HEK293 (cell line): Measurements from ENCODE around the gene CAMK2G.

Source experiments
- EGR2 ChIP-seq: fragments of 450-650 bp; formaldehyde crosslinking; IDR thresholded peaks from 2 replicates; pipeline ENCODE4 v1.5.1; 2016; ENCODE audit warnings: low read depth, missing biosample characterization, missing genetic modification characterization
- PRDM4 ChIP-seq: fragments of 450-650 bp; formaldehyde crosslinking; IDR thresholded peaks from 2 replicates; pipeline ENCODE4 v1.5.1; 2017; ENCODE audit warnings: missing biosample characterization, missing genetic modification characterization
- REPIN1 ChIP-seq: fragments of 450-650 bp; formaldehyde crosslinking; IDR thresholded peaks from 2 replicates; pipeline ENCODE4 v1.5.1; 2017; ENCODE audit warnings: missing biosample characterization, missing genetic modification characterization, low read depth
- SP2 ChIP-seq: fragments of 450-650 bp; formaldehyde crosslinking; IDR thresholded peaks from 2 replicates; pipeline ENCODE4 v1.5.1; 2016; ENCODE audit warnings: missing biosample characterization, missing genetic modification characterization
- TRIM28 ChIP-seq: IDR thresholded peaks from 2 replicates; pipeline ENCODE4 v1.6.1; 2011; ENCODE audit warnings: low read length, control low read depth, borderline replicate concordance
- WT1 ChIP-seq: fragments of 450-650 bp; formaldehyde crosslinking; IDR thresholded peaks from 2 replicates; pipeline ENCODE4 v1.5.1; 2016; ENCODE audit warnings: missing biosample characterization, missing genetic modification characterization
- ZBTB21 ChIP-seq: fragments of 450-650 bp; formaldehyde crosslinking; IDR thresholded peaks from 2 replicates; pipeline ENCODE4 v1.5.1; 2017; ENCODE audit warnings: missing biosample characterization, missing genetic modification characterization
- ZBTB49 ChIP-seq: fragments of 450-650 bp; formaldehyde crosslinking; IDR thresholded peaks from 2 replicates; pipeline ENCODE4 v1.5.1; 2016; ENCODE audit warnings: missing biosample characterization, missing genetic modification characterization, low read depth
- ZFP37 ChIP-seq: fragments of 450-650 bp; formaldehyde crosslinking; IDR thresholded peaks from 2 replicates; pipeline ENCODE4 v1.5.1; 2016; ENCODE audit warnings: missing biosample characterization, missing genetic modification characterization
- ZNF114 ChIP-seq: fragments of 450-650 bp; formaldehyde crosslinking; IDR thresholded peaks from 2 replicates; pipeline ENCODE4 v1.5.0; 2017; ENCODE audit warnings: missing biosample characterization, missing genetic modification characterization
- ZNF146 ChIP-seq: fragments of 450-650 bp; formaldehyde crosslinking; IDR thresholded peaks from 2 replicates; pipeline ENCODE4 v1.5.1; 2016; ENCODE audit warnings: missing biosample characterization, missing genetic modification characterization
- ZNF2 ChIP-seq: fragments of 450-650 bp; formaldehyde crosslinking; IDR thresholded peaks from 2 replicates; pipeline ENCODE4 v1.5.1; 2016; ENCODE audit warnings: missing biosample characterization, missing genetic modification characterization
- ZNF24 ChIP-seq: fragments of 450-650 bp; formaldehyde crosslinking; IDR thresholded peaks from 2 replicates; pipeline ENCODE4 v1.5.1; 2016; ENCODE audit warnings: missing biosample characterization, missing genetic modification characterization
- ZNF248 ChIP-seq: fragments of 450-650 bp; formaldehyde crosslinking; IDR thresholded peaks from 2 replicates; pipeline ENCODE4 v1.5.1; 2017; ENCODE audit warnings: missing biosample characterization, missing genetic modification characterization
- ZNF335 ChIP-seq: fragments of 450-650 bp; formaldehyde crosslinking; conservative IDR thresholded peaks from 2 replicates; pipeline ENCODE4 v1.5.1; 2016; ENCODE audit warnings: missing biosample characterization, missing genetic modification characterization
- ZNF473 ChIP-seq: fragments of 450-650 bp; formaldehyde crosslinking; IDR thresholded peaks from 2 replicates; pipeline ENCODE4 v1.5.1; 2017; ENCODE audit warnings: missing biosample characterization, missing genetic modification characterization
- ZNF488 ChIP-seq: fragments of 450-650 bp; formaldehyde crosslinking; IDR thresholded peaks from 2 replicates; pipeline ENCODE4 v1.5.1; 2016; ENCODE audit warnings: missing biosample characterization, missing genetic modification characterization
- ZNF529 ChIP-seq: fragments of 450-650 bp; formaldehyde crosslinking; IDR thresholded peaks from 2 replicates; pipeline ENCODE4 v1.5.1; 2017; ENCODE audit warnings: missing genetic modification characterization, missing biosample characterization; ENCODE audit not compliant: insufficient replicate concordance
- ZNF544 ChIP-seq: fragments of 450-650 bp; formaldehyde crosslinking; IDR thresholded peaks from 2 replicates; pipeline ENCODE4 v1.5.0; 2017; ENCODE audit warnings: missing biosample characterization, missing genetic modification characterization
- ZNF549 ChIP-seq: fragments of 450-650 bp; IDR thresholded peaks from 2 replicates; pipeline ENCODE4 v1.5.1; 2018; ENCODE audit warnings: missing biosample characterization, missing genetic modification characterization, mild to moderate bottlenecking, inconsistent platforms, moderate library complexity
- ZNF555 ChIP-seq: fragments of 450-650 bp; formaldehyde crosslinking; conservative IDR thresholded peaks from 2 replicates; pipeline ENCODE4 v1.5.1; 2017; ENCODE audit warnings: missing biosample characterization, mild to moderate bottlenecking, missing genetic modification characterization, inconsistent platforms
- ZNF621 ChIP-seq: fragments of 450-650 bp; formaldehyde crosslinking; IDR thresholded peaks from 2 replicates; pipeline ENCODE4 v1.5.1; 2017; ENCODE audit warnings: missing biosample characterization, missing genetic modification characterization
- ZNF623 ChIP-seq: fragments of 450-650 bp; formaldehyde crosslinking; IDR thresholded peaks from 2 replicates; pipeline ENCODE4 v1.5.1; 2016; ENCODE audit warnings: missing biosample characterization, missing genetic modification characterization
- ZNF664 ChIP-seq: fragments of 450-650 bp; formaldehyde crosslinking; IDR thresholded peaks from 2 replicates; pipeline ENCODE4 v1.5.1; 2016; ENCODE audit warnings: missing biosample characterization, missing genetic modification characterization
- ZNF76 ChIP-seq: fragments of 450-650 bp; formaldehyde crosslinking; IDR thresholded peaks from 2 replicates; pipeline ENCODE4; 2016; ENCODE audit warnings: low read depth, missing biosample characterization, missing genetic modification characterization, borderline replicate concordance
- ZNF768 ChIP-seq: fragments of 450-650 bp; formaldehyde crosslinking; IDR thresholded peaks from 2 replicates; pipeline ENCODE4 v1.5.1; 2018; ENCODE audit warnings: missing biosample characterization, mild to moderate bottlenecking, missing genetic modification characterization
- ZNF777 ChIP-seq: fragments of 450-650 bp; formaldehyde crosslinking; IDR thresholded peaks from 2 replicates; pipeline ENCODE4 v1.5.1; 2017; ENCODE audit warnings: missing biosample characterization, missing genetic modification characterization, borderline replicate concordance
- ZSCAN23 ChIP-seq: fragments of 450-650 bp; formaldehyde crosslinking; IDR thresholded peaks from 2 replicates; pipeline ENCODE4 v1.5.1; 2016; ENCODE audit warnings: missing biosample characterization, missing genetic modification characterization
- ZSCAN30 ChIP-seq: fragments of 450-650 bp; IDR thresholded peaks from 2 replicates; pipeline ENCODE4 v1.5.1; 2018; ENCODE audit warnings: missing biosample characterization, mild to moderate bottlenecking, missing genetic modification characterization, moderate library complexity
- TF ChIP-seq, protein P1 (sequence below): fragments of 450-650 bp; formaldehyde crosslinking; IDR thresholded peaks from 2 replicates; pipeline ENCODE4 v1.5.1; 2016; ENCODE audit warnings: missing biosample characterization, missing genetic modification characterization, borderline replicate concordance

Gene CAMK2G

DNA sequence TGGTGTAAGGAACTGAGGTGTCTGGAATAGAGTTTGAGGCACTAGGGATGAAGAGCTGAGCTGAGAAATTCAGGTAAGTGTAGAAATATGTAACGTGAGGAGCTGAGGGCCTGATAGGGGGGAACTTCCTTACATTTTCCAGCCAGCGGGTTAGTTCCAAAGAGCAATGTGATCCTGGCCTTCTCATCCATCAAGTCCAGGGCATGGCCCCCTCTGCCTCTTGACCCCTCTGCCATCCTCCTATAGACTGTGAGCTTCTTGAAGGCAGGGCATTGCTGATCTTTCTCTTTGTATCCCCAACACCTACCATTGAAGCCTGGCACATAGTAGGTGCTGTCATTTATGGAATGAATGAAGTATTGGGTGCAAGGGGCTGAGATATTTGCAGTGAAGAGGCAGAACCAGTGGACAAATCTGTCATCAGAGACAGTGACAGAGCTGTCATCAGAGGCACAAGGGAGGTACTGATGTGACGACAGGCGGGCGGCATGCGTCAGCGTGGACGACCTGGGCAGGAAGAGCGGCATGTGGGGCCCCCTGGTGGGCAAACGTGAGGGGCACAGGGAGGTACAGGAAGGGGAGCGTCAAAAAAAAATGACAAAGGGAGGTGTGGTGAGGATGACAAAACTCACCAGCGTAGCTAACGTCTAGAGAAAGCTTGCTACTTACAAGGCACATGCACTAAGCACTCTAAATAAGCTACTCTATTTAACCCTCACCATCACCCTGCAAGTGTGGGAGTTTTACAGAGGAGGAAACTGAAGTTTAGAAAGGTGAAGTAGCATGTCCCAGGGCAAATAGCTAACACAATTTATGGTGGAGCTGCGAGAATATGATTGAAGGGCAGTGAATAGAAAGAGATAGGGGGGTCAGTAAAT lies 5.2 kb upstream of the CAMK2G start (continued):
- TF ChIP-seq ZFP37 (0 out of 2 replicates have a peak, but pooled peaks have one; percentile 37), ZNF555 (no peak), ZNF114 (tag by site-specific recombination) (no peak), ZNF488 (no peak), ZNF544 (no peak), ZNF248 (no peak), ZNF664 (tag by site-specific recombination) (no peak), ZNF777 (tag by site-specific recombination) (no peak), REPIN1 (tag by site-specific recombination) (no peak), ZBTB49 (tag by site-specific recombination) (no peak), ZSCAN23 (tag by site-specific recombination) (no peak), ZSCAN30 (tag by site-specific recombination) (peak; percentile 27; the same call in 1 of the 2 replicates), ZNF768 (tag by site-specific recombination) (no peak), ZNF24 (tag by site-specific recombination) (peak; percentile 90; the same call in 1 of the 2 replicates), ZNF335 (tag by site-specific recombination) (0 out of 2 replicates have a peak, but pooled peaks have one; percentile 32), ZNF621 (no peak), ZNF146 (tag by site-specific recombination) (no peak), TRIM28 (peak; percentile 61; the same call in 1 of the 2 replicates), WT1 (tag by site-specific recombination) (peak; percentile 90), ZNF473 (tag by site-specific recombination) (no peak), SP2 (tag by site-specific recombination) (peak; percentile 46), ZNF2 (tag by site-specific recombination) (peak; percentile 78; the same call in 1 of the 2 replicates), PRDM4 (tag by site-specific recombination) (no peak), ZNF529 (tag by site-specific recombination) (no peak), ZNF76 (no peak), ZNF623 (tag by site-specific recombination) (no peak), ZBTB21 (tag by site-specific recombination) (peak; percentile 97), EGR2 (tag by site-specific recombination) (no peak), ZNF549 (no peak)
- TF ChIP-seq, protein P1, sequence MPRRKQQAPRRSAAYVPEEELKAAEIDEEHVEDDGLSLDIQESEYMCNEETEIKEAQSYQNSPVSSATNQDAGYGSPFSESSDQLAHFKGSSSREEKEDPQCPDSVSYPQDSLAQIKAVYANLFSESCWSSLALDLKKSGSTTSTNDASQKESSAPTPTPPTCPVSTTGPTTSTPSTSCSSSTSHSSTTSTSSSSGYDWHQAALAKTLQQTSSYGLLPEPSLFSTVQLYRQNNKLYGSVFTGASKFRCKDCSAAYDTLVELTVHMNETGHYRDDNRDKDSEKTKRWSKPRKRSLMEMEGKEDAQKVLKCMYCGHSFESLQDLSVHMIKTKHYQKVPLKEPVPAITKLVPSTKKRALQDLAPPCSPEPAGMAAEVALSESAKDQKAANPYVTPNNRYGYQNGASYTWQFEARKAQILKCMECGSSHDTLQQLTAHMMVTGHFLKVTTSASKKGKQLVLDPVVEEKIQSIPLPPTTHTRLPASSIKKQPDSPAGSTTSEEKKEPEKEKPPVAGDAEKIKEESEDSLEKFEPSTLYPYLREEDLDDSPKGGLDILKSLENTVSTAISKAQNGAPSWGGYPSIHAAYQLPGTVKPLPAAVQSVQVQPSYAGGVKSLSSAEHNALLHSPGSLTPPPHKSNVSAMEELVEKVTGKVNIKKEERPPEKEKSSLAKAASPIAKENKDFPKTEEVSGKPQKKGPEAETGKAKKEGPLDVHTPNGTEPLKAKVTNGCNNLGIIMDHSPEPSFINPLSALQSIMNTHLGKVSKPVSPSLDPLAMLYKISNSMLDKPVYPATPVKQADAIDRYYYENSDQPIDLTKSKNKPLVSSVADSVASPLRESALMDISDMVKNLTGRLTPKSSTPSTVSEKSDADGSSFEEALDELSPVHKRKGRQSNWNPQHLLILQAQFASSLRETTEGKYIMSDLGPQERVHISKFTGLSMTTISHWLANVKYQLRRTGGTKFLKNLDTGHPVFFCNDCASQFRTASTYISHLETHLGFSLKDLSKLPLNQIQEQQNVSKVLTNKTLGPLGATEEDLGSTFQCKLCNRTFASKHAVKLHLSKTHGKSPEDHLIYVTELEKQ (tag by site-specific recombination) = peak; percentile 79
